NOMO-1 treated with dmso at 0.1 percent for 144 hours (cell line): ENCODE measurements around the gene SNED1.

Experiments
- DNase-seq: peaks from one replicate; lab custom pipeline; 2025; ENCODE audit not compliant: unreplicated experiment; lab: John Stamatoyannopoulos, UW

The SNED1 gene

GRCh38 chr2:240997856-240998705, at the start of gene SNED1:
Gene SNED1 (plus strand): TSS chr2:240998618. CDS start chr2:240998838, 220 bp downstream.
- DNase-seq: peak; percentile 71

- no peak for DNase-seq
Observed at GRCh38 chr2:240948905-240949790, 49.3 kb upstream of the SNED1 start.

- DNase-seq: no peak
Observed at GRCh38 chr2:240949791-240950705, 48.4 kb upstream of the SNED1 start.

GRCh38 chr2:240951045-240951594, 47.3 kb upstream of the SNED1 start:
- DNase-seq: no peak

GRCh38 chr2:240952496-240953246, 45.7 kb upstream of the SNED1 start:
- no peak for DNase-seq

GRCh38 chr2:240953426-240954410, 44.7 kb upstream of the SNED1 start:
- no peak for DNase-seq

GRCh38 chr2:240954436-240955305, 43.7 kb upstream of the SNED1 start:
- DNase-seq: no peak

GRCh38 chr2:240955306-240956170, 42.9 kb upstream of the SNED1 start:
- no peak for DNase-seq

- DNase-seq: no peak
Observed at GRCh38 chr2:240956171-240956934, 42.1 kb upstream of the SNED1 start.

GRCh38 chr2:240956935-240957655, 41.3 kb upstream of the SNED1 start:
- no peak for DNase-seq

GRCh38 chr2:240957656-240958365, 40.6 kb upstream of the SNED1 start:
- DNase-seq: no peak

- no peak for DNase-seq
Observed at GRCh38 chr2:240958366-240959213, 39.8 kb upstream of the SNED1 start.

- DNase-seq: no peak
Observed at GRCh38 chr2:240959214-240959940, 39.0 kb upstream of the SNED1 start.
